WTC11 (cell line): Measurements from ENCODE around the gene PCSK2. TPM values are rescaled to one million over a fixed set of nuclear protein-coding genes. Genes with fewer than 3 reads are reported as not detected.

Experiments used
- ATAC-seq: fragments of 200-7000 bp; cut with Tn5 transposase; 2 replicates; pipeline ENCODE4 v1.10.0; 2021; ENCODE audit warnings: mild to moderate bottlenecking, moderate library complexity
- CTCF ChIA-PET: fragments of 300-600 bp; sonication (Branson Sonifier 250); formaldehyde crosslinking; loops from one replicate; lab custom pipeline; 2021; ENCODE audit warnings: antibody characterized with exemption; lab: Charles Lee
- POLR2A ChIA-PET: fragments of 350-600 bp; sonication (Branson Sonifier 250); formaldehyde crosslinking; loops from one replicate; lab custom pipeline; 2021; ENCODE audit warnings: antibody characterized with exemption; lab: Charles Lee
- DNase-seq: peaks from one replicate; pipeline ENCODE4 v3.0.0; 2021; ENCODE audit warnings: low spot score
- H3K27ac Mint-ChIP-seq: 2 replicates; pipeline ENCODE4 v1.8.0; 2021; ENCODE audit warnings: mixed read lengths
- H3K27me3 Mint-ChIP-seq: 2 replicates; pipeline ENCODE4 v1.8.0; 2021; ENCODE audit warnings: low read depth, mild to moderate bottlenecking, moderate library complexity, mixed read lengths
- H3K36me3 Mint-ChIP-seq: 2 replicates; pipeline ENCODE4 v1.8.0; 2021; ENCODE audit warnings: mixed read lengths
- H3K4me1 Mint-ChIP-seq: 2 replicates; pipeline ENCODE4 v1.8.0; 2022; ENCODE audit warnings: mixed read lengths
- H3K4me3 Mint-ChIP-seq: 2 replicates; pipeline ENCODE4 v1.8.0; 2021; ENCODE audit warnings: mild to moderate bottlenecking, moderate library complexity, mixed read lengths
- H3K9me3 Mint-ChIP-seq: 2 replicates; pipeline ENCODE4 v1.8.0; 2021; ENCODE audit warnings: mixed read lengths
- ARID4B ChIP-seq: sonication (generic); formaldehyde crosslinking; IDR thresholded peaks from 2 replicates; pipeline ENCODE4 v1.8.0; 2023; ENCODE audit warnings: missing genetic modification reagents, mild to moderate bottlenecking, borderline replicate concordance
- ATF3 ChIP-seq: sonication (generic); formaldehyde crosslinking; conservative IDR thresholded peaks from 2 replicates; pipeline ENCODE4 v1.8.1; 2022; ENCODE audit warnings: mild to moderate bottlenecking, missing genetic modification reagents
- CREM ChIP-seq: sonication (generic); formaldehyde crosslinking; IDR thresholded peaks from 2 replicates; pipeline ENCODE4 v1.8.1; 2022; ENCODE audit warnings: mild to moderate bottlenecking, missing genetic modification reagents, moderate library complexity
- E2F5 ChIP-seq: sonication (generic); formaldehyde crosslinking; IDR thresholded peaks from 2 replicates; pipeline ENCODE4 v1.8.1; 2022; ENCODE audit warnings: mild to moderate bottlenecking, moderate library complexity, missing genetic modification reagents
- FOXJ3 ChIP-seq: sonication (generic); formaldehyde crosslinking; IDR thresholded peaks from 2 replicates; pipeline ENCODE4 v1.9.0; 2021; ENCODE audit warnings: missing genetic modification reagents, mild to moderate bottlenecking, borderline replicate concordance
- GTF2I ChIP-seq: fragments of 250-450 bp; sonication (Bioruptor Pico); conservative IDR thresholded peaks from 2 replicates; pipeline ENCODE4 v1.4.0; 2021; ENCODE audit warnings: mild to moderate bottlenecking
- KAT7 ChIP-seq: sonication (generic); formaldehyde crosslinking; IDR thresholded peaks from 2 replicates; pipeline ENCODE4 v1.8.1; 2023; ENCODE audit warnings: missing genetic modification reagents, mild to moderate bottlenecking, borderline replicate concordance
- NFYB ChIP-seq: sonication (generic); formaldehyde crosslinking; conservative IDR thresholded peaks from 2 replicates; pipeline ENCODE4 v1.8.0; 2022; ENCODE audit warnings: low read depth, missing genetic modification reagents
- PRRX2 ChIP-seq: fragments of 250-450 bp; sonication (Bioruptor Pico); IDR thresholded peaks from 2 replicates; pipeline ENCODE4 v1.8.0; 2021; ENCODE audit warnings: mild to moderate bottlenecking
- SOX15 ChIP-seq: fragments of 250-450 bp; sonication (Bioruptor Pico); IDR thresholded peaks from 2 replicates; pipeline ENCODE4 v1.9.0; 2021; ENCODE audit warnings: mild to moderate bottlenecking
- ZNF396 ChIP-seq: fragments of 250-450 bp; sonication (Bioruptor Pico); IDR thresholded peaks from 2 replicates; pipeline ENCODE4 v1.8.0; 2021; ENCODE audit warnings: mild to moderate bottlenecking, moderate library complexity, borderline replicate concordance
- ZNF532 ChIP-seq: fragments of 250-450 bp; sonication (Bioruptor Pico); IDR thresholded peaks from 2 replicates; pipeline ENCODE4 v1.9.0; 2021; ENCODE audit warnings: mild to moderate bottlenecking, borderline replicate concordance
- ZNF671 ChIP-seq: fragments of 250-450 bp; sonication (Bioruptor Pico); IDR thresholded peaks from 2 replicates; pipeline ENCODE4 v1.8.0; 2021; ENCODE audit warnings: mild to moderate bottlenecking
- total RNA-seq: library from RNA; stranded (reverse); gene quantifications from 3 replicates; pipeline ENCODE4 v1.2.3, GENCODE V29; 2021
- TF ChIP-seq, protein P1 (sequence below): fragments of 250-450 bp; sonication (Bioruptor Pico); conservative IDR thresholded peaks from 2 replicates; pipeline ENCODE4 v1.9.0; 2021; ENCODE audit warnings: mild to moderate bottlenecking
- TF ChIP-seq, protein P2 (sequence below): sonication (generic); formaldehyde crosslinking; IDR thresholded peaks from 2 replicates; pipeline ENCODE4 v1.8.0; 2022; ENCODE audit warnings: missing genetic modification reagents
- TF ChIP-seq, protein P3 (sequence below): sonication (generic); formaldehyde crosslinking; IDR thresholded peaks from 2 replicates; pipeline ENCODE4 v1.8.0; 2022; ENCODE audit warnings: mild to moderate bottlenecking, missing genetic modification reagents

The PCSK2 gene
- total RNA-seq, 1 experiment from 2014 or later, result 0.74 TPM

GRCh38 chr20:17508756-17509155, 281.9 kb downstream of the PCSK2 start:
- Mint-ChIP-seq H3K4me3 (no peak overlapping the region), H3K4me1 (peaks cover 11% of the 10 kb centered on the region), H3K27ac (no peak overlapping the region), H3K9me3 (no peaks in the 10 kb centered on the region), H3K27me3 (peaks cover 10% of the 10 kb centered on the region), H3K36me3 (no peaks in the 10 kb centered on the region; the same call in 1 of the 2 replicates)
- ATAC-seq (no peak), DNase-seq (no peak)
- TF ChIP-seq E2F5 (CRISPR knock-in tag) (no peak), ZNF671 (CRISPR knock-in tag) (no peak), CREM (CRISPR knock-in tag) (no peak), FOXJ3 (no peak)
- ChIA-PET CTCF (interaction anchor here (0.8 to 1.5 kb wide), 4 partner anchors 18 to 141 kb away, joined by 3 to 4 read pairs (median 4); no protein-coding TSS in a partner anchor), POLR2A (no interaction called here)

DNA sequence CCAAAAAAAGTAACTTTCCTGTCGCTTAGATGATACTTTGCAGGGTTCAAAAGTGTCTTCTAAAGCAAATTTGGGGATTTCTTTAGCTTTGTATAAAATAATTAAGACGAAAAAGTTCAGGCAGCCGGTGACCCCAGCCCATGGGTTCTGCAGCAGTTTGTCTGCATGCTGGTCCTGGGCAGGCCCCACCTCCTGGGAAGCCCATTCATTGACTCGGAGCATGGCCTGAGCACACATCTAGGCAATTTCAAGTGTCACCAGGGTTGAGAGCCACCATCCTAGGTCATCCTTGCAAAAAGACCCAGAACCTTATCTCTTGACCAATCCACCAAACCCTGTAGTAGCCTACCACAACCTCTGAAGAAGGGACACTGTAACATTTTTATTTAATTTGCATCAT, 283.7 kb downstream of the PCSK2 start:
- no peak overlapping the region for H3K4me3 Mint-ChIP-seq
- POLR2A ChIA-PET, result no interaction called here
- no peak for ATAC-seq
- no peak overlapping the region for H3K27ac Mint-ChIP-seq
- H3K4me1 Mint-ChIP-seq, result peaks cover 8% of the 10 kb centered on the region
- peaks cover 7% of the 10 kb centered on the region for H3K27me3 Mint-ChIP-seq
- TF ChIP-seq KAT7 (CRISPR knock-in tag), result no peak
- no peak for TF ChIP-seq ARID4B (CRISPR knock-in tag)
- no peak for TF ChIP-seq PRRX2
- no peak for TF ChIP-seq SOX15 (CRISPR knock-in tag)
- no peak for TF ChIP-seq ATF3
- TF ChIP-seq FOXJ3, result no peak
- TF ChIP-seq GTF2I (CRISPR knock-in tag), result no peak
- no peaks in the 10 kb centered on the region for H3K9me3 Mint-ChIP-seq
- CTCF ChIA-PET, result no interaction called here
- no peaks in the 10 kb centered on the region; the same call in 1 of the 2 replicates for H3K36me3 Mint-ChIP-seq
- DNase-seq, result no peak

- Mint-ChIP-seq H3K36me3 (no peaks in the 10 kb centered on the region), H3K4me3 (no peak overlapping the region), H3K27ac (no peak overlapping the region)
- CTCF ChIA-PET, result interaction anchor here (1.0 kb wide), 1 partner anchor 107 kb away, joined by 6 read pairs; no protein-coding TSS in a partner anchor
- TF ChIP-seq, protein P1, sequence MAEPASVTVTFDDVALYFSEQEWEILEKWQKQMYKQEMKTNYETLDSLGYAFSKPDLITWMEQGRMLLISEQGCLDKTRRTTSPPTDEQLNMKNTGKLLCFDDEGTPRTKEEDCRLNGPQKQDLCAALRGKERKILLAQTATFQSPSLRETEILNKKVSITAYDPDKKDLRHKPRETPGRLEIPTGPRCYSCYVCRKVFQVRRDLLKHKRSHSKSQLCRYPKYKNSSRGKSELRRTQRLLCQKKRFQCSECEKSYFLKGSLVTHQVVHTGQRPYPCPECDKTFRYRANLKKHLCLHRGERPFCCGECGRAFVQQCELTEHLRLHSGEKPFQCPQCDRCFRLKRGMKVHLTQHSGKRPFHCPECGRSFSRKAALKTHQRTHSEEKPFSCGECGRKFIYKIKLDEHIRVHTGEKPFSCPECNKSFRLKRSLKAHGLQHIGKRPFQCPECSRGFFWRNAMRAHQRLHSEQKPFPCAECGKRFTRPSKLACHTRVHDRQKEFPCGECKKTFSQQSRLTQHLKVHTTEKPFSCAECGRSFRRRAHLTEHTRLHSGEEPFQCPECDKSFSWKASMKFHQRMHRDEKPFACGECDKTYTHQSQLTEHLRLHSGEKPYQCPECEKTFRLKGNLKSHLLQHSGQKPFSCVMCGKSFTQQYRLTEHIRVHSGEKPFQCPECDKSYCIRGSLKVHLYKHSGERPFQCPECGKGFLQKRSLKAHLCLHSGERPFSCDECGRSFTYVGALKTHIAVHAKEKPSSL, result no peak
- TF ChIP-seq, protein P2, sequence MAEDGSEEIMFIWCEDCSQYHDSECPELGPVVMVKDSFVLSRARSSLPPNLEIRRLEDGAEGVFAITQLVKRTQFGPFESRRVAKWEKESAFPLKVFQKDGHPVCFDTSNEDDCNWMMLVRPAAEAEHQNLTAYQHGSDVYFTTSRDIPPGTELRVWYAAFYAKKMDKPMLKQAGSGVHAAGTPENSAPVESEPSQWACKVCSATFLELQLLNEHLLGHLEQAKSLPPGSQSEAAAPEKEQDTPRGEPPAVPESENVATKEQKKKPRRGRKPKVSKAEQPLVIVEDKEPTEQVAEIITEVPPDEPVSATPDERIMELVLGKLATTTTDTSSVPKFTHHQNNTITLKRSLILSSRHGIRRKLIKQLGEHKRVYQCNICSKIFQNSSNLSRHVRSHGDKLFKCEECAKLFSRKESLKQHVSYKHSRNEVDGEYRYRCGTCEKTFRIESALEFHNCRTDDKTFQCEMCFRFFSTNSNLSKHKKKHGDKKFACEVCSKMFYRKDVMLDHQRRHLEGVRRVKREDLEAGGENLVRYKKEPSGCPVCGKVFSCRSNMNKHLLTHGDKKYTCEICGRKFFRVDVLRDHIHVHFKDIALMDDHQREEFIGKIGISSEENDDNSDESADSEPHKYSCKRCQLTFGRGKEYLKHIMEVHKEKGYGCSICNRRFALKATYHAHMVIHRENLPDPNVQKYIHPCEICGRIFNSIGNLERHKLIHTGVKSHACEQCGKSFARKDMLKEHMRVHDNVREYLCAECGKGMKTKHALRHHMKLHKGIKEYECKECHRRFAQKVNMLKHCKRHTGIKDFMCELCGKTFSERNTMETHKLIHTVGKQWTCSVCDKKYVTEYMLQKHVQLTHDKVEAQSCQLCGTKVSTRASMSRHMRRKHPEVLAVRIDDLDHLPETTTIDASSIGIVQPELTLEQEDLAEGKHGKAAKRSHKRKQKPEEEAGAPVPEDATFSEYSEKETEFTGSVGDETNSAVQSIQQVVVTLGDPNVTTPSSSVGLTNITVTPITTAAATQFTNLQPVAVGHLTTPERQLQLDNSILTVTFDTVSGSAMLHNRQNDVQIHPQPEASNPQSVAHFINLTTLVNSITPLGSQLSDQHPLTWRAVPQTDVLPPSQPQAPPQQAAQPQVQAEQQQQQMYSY (CRISPR knock-in tag), result no peak
- TF ChIP-seq NFYB (CRISPR knock-in tag) (no peak), ZNF396 (CRISPR knock-in tag) (no peak), ZNF532 (CRISPR knock-in tag) (no peak)
- TF ChIP-seq, protein P3, sequence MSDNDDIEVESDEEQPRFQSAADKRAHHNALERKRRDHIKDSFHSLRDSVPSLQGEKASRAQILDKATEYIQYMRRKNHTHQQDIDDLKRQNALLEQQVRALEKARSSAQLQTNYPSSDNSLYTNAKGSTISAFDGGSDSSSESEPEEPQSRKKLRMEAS, result no peak
- TF ChIP-seq, all 79 proteins: peak for 0
- no peak for ATAC-seq
- POLR2A ChIA-PET, result no interaction called here
- DNase-seq, result no peak
- H3K27me3 Mint-ChIP-seq, result no peaks in the 10 kb centered on the region
- H3K9me3 Mint-ChIP-seq, result no peaks in the 10 kb centered on the region
- H3K4me1 Mint-ChIP-seq, result peaks cover 8% of the 10 kb centered on the region
Measured at GRCh38 chr20:17511401-17511800, 284.6 kb downstream of the PCSK2 start.
